ENCODE measurements around the gene ZCCHC24. TPM values are rescaled to one million over a fixed set of nuclear protein-coding genes. Genes with fewer than 3 reads are reported as not detected.

ZCCHC24 gene
- polyA plus RNA-seq, 4 donors: 21.4 to 77.0 (median 25.6) TPM

DNA sequence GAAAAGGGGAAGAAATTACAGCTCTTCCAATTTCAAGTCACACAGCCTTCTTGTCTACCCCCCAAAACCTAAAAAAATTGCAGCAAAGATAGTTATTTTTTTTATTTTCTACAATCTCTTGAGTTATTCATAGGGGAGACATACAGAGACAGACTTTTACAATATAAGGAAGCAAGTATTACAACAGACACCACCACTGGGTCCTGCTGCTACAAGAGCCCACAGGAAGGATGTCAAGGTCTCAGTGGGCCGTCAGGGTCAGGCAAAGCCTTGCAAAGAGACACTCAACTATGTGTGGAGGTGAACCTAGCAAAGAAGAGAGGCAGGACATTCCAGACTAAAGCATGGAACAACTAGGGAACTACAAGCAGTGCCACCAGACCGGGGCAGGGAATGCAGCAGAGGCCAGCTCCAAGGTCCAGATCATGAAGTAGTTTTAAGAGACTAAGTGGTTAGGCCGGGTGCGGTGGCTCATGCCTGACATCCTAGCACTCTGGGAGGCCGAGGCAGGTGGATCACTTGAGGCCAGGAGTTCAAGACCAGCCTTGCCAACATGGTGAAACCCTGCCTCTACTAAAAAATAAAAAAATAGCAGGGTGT lies 28.2 kb upstream of the ZCCHC24 start:
- no peak for DNase-seq (ENCODE audit: low read depth in 4 of 4, low spot score in 3 of 4)

DNA sequence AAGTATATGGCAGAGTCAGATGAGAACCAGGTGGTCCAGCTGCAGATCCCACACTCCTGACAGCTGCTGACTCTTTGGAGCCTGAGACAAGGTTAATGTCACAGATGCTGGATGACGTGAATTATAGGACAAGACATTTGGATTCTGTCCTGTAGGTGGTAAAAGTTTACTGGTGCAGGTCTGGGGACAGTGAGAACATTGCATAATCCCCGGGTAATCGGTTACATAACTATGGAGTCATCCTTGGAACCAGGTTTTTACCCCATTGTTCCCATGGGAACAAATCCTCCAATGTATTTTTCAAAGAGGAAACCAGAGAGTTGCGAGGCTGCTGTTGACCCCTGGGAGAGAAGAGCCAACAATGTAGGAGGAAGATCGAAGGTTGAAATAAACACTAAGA lies 27.5 kb upstream of the ZCCHC24 start:
- DNase-seq (ENCODE audit: low read depth in 4 of 4, low spot score in 3 of 4): no peak

DNA sequence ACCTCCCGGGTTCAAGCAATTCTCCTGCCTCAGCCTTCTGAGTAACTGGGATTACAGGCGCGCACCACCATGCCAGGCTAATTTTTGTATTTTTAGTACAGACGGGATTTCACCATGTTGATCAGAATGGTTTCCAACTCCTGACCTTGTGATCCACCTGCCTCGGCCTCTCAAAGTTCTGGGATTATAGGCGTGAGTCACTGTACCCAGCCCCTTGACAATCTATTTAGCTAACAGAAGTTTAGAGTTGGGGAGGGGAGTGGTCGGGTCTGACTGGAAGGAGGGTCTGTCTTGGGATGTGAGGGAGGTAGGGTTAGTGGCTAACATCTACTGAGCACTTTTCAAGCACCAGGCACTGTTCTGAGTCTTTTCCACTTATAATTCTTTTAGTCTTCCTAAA lies 27.0 kb upstream of the ZCCHC24 start:
- no peak for DNase-seq (ENCODE audit: low read depth in 4 of 4, low spot score in 3 of 4)

DNA sequence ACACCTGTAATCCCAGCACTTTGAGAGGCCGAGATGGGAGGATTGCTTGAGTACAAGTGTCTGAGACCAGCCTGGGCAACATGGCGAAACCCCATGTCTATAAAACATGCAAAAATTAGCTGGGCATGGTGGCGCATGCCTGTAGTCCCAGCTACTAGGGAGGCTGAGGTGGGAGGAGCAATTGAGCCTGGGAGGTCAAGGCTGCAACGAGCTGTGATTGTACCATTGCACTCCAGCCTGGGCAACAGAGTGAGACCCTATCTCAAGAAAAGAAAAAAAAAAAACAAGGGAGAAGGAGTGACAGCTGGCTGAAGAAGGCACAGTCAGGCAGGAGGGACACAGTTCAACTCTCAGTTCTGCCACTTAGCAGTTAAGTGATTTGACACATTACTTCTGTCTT lies 26.4 kb upstream of the ZCCHC24 start:
- no peak for DNase-seq (ENCODE audit: low read depth in 4 of 4, low spot score in 3 of 4)

DNA sequence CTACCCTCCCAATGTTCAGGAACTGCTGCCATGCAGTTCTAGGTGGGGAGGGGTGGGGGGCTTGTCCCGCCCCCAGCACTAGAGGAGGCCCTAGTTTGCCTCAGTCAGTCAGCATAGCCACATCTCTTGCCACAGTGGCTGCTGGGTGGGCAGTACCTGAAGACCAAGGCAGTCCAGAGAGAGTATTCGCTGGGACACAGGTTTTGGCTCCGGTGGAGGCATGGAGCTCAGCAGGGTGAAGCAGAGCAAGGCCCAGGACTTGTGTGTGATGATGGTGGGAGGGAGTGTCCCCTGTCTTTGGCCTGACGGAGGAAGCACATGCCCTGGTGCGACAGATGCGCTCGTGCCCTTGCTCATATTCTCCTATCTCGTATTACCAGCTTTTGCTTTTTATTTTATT lies 24.7 kb upstream of the ZCCHC24 start:
- no peak for DNase-seq (ENCODE audit: low read depth in 4 of 4, low spot score in 3 of 4)

DNA sequence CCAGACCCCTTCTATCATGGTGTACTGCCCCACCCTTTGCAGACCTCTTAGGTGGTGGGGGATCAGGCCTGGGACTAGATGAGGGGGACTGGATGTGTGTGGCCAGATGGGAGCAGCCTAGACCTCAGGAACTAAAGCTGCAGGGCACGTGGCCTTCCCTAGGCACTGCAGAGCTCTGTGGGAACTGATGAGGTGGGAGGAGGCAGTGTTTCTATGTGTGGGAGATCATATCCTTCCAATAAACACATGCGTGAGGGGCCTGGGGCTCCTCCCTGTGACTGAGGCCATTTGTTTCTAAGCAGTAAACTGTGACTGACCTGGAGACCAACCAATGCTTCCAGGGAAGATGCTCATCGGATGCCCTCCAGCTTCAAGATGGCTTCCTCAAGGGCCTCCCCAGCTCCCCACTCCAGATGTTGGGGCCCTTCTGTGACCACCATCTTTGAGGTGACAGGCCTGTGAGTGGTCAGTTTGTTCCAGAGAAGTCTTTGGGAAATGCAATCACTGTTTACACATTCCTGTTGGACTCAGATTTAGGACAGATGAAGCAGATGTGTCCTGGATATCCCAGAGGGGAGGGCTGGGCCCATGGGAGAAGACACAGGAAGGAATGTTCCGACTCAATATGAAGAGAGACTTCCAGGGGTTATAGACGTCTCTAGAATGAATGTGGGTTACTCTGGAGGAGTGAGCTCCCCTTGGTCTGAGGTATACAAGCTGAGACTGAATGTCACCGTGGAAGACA lies 23.6 kb upstream of the ZCCHC24 start:
- no peak for DNase-seq (ENCODE audit: low read depth in 4 of 4, low spot score in 3 of 4)

DNA sequence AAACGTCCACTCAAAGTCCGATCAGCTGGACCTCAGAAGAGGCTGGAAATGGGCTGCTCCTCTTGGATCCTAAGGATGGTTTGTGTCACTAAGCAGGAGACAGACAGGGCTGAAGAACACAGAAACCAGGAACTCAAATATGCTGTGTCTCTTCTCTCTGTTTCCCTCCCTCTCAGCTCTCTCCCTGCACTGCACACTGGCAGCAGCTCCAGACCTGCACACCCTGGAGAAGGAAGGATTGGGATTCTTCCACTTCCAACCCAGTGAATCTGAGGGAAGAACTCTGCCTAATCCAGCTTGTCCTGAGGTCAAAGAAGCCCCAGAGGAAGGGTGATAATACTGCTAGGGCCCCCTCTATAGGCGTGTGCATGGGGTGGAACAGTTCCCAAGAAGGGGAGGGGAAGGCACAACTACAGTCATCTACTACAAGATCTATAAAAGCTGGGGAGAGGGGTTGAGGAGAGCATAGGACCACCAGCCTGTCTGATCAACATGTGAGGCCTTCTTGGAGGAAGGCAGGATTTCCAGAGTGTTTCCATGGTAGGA lies 22.7 kb upstream of the ZCCHC24 start:
- no peak for DNase-seq (ENCODE audit: low read depth in 4 of 4, low spot score in 3 of 4)

DNA sequence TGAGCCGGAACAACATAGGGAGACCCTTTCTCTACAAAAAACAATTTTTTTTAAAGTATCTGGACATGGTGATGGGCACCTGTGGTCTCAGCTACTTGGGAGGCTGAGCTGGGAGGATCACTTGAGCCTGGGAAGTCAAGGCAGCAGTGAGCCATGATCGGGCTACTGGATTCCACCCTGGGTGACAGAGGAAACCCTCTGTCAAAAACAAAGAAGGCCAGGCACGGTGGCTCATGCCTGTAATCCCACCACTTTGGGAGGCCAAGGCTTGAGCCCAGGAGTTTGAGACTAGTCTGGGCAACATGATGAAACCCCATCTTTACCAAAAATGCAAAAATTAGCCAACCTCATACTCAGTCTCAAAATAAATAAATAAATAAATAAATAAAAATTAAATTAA lies 19.9 kb upstream of the ZCCHC24 start:
- DNase-seq (ENCODE audit: low read depth in 4 of 4, low spot score in 3 of 4): no peak

DNA sequence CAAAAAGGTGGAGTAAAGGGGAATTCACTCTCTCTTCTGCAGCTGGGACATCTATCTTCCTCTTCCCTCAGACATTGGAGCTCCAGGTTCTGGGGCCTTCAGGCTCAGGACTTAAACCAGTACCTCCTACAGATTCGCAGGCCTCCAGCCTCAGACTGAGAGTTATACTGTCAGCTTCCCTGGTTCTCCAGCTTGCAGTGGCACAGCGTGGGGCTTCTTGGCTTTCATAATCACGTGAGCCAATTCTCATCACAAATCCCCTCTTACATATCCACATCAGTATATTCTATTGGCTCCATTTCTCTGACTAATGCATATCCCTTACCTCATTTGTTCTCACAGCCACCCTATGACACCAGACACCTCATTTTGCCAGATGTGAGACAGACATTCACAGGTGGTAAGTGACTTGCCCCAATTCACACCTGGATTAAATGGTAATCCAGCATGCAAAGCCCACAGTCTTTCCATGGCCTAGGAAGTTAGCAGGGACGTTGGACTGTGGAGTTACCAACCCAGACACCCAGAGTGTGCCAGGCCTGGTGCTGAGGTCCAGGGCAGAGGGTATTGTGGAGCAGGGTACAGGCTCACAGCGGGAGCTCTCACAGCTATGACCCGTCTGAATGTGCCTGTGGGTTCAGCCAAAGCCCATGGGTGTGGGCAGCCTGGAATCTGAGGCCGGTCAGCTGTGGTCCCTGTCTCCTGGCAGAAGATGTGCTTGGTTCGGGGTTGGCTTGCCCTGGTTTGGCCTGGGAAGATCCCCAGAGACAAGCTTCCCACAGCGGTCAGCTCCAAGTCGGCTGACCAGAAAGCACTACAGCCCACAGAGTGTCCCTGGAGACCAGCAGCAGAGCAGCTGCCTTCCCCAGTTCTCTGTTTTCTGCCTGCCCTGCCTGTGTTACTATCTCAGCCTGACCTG lies 18.4 kb upstream of the ZCCHC24 start:
- no peak for DNase-seq (ENCODE audit: low read depth in 4 of 4, low spot score in 3 of 4)

DNA sequence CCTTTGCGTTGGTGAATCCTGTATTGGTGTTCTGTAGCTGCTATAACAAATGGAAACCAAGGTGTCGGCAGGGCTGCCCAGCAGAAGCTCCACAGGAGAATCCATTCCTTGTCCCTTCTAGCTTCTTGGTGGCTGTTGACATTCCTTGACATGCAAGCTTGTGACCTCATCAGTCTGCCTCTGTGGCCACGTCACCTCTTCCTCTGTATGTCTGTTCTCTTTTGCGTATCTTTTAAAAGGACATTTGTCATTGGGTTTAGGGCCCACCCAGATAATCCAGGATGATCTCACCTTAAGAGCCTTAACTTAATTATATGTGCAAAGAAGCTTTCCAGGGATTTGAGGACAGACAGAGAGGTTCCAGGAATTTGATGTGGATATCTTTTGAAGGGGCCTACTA lies 15.3 kb upstream of the ZCCHC24 start:
- DNase-seq (ENCODE audit: low read depth in 4 of 4, low spot score in 3 of 4): no peak

DNA sequence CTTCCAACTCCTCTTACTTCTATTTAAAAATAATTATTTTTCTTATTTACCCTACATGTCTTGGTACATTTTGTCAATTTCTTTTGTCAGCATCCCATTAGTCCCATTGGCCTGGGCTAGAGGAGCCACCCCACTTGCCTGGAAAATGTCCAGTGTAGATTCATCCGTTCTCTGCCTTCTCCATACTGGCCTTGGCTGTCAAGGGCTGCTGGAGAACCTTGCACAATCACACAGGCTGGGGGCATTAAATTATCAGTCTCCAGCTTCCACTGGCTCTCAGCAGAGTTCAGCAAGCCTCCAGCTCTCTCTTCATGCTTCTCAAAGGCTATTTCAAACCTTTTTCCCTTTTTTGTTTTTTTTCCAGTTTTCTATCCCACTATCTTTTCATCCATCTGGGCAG lies 13.8 kb upstream of the ZCCHC24 start:
- DNase-seq (ENCODE audit: low read depth in 4 of 4, low spot score in 3 of 4): no peak

DNA sequence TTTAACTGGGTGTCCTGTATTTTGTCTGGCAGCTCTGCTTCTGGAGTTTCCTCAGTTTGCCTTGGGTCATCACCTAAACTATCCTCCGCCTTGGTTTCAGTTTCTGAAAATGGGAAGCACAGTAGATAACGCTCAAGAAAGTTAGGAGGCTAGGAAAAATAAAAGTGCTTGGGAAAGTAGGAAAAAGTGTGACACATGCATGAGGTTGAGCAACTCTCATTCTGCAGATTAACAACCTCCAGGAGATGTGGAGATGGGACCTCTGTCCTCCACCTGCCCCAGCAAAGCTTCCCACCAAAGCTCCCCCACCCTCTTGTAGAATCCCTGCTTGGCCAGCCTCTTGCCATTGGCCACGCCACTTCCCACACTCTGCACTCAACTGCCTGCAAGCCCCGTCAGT lies 13.1 kb upstream of the ZCCHC24 start:
- DNase-seq (ENCODE audit: low read depth in 4 of 4, low spot score in 3 of 4): no peak

DNA sequence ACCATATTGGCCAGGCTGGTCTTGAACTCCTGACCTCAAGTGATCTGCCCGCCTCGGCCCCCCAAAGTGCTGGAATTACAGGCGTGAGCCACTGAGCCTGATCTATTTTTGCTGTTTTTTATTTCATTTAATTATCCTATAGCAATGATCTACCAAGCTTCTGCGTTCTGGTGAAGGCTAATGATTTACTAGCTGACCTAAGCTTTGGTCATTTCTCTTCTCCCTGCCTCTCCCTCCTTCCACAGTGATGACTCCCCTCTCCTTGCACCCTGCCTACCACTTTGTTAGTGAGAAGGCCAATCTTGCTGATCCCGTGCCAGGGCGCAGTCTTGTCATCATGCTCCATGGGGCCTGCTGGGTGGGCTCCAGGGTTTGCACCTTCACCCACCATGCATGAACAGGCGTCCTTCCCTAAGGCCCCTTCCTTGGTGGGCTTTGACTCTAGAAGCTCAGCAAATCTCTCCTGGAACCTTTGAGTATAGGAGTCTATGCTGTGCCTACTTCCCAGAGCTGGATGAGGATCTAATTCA lies 11.9 kb upstream of the ZCCHC24 start:
- no peak for DNase-seq (ENCODE audit: low read depth in 4 of 4, low spot score in 3 of 4)

DNA sequence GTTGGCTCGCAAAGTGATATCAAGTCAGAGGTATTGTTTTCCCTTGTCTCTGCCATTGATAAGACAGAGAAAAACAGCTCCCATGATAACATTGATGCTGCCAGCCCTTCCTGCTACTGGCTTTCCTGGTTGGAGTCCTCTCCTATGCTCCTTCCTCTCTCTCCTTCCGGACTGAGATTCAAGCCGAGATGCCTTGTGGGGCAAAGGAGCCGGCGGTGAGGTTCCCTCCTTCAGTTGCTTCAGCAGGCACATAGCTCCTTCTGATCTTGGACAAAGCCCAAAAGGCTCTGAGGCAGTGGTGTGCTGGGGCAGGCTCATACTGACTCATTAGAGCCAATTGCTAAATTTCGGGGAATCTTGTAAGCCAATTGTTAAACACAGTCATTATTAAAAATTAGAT lies 8.8 kb upstream of the ZCCHC24 start:
- no peak for DNase-seq (ENCODE audit: low read depth in 4 of 4, low spot score in 3 of 4)

DNA sequence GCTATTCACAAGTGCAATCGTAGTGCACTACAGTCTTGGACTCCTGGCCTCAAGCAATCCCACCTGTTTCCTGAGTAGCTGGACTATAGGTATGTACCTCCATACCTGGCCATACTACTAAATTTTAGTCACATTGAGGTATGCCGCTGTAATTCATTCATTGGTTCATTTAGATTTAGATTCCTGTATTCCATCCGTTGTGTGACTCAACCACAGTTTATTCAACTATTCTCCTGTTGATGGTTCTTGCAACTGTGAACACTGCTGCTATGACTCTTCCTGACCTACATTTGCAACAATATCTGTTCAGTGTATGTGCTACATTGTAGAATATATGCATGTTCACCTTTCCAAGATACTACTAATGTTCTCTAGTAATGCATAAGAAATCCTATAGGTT lies 8.0 kb upstream of the ZCCHC24 start:
- DNase-seq (ENCODE audit: low read depth in 4 of 4, low spot score in 3 of 4): no peak

DNA sequence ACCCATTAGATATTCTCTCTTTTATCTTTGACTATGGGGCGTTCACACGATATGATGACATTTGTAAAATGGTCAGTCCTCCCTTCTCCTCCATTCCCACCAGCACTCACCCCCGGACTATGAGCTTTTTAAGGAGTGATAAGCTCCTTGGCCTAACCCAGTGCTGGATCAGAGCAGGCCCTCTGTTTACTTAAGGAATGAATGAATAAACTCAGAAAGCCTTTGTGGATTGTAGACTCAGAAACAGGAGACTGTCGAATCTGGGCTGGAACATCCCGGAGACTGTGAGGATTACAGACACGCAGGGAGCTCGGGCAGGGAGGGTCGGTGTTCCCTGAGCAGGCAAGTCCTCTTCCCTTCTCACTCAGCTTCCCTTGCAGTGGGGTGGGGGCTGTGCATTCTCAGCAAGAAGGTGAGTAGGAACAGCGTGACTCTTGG lies 6.8 kb upstream of the ZCCHC24 start:
- DNase-seq (ENCODE audit: low read depth in 4 of 4, low spot score in 3 of 4): no peak

DNA sequence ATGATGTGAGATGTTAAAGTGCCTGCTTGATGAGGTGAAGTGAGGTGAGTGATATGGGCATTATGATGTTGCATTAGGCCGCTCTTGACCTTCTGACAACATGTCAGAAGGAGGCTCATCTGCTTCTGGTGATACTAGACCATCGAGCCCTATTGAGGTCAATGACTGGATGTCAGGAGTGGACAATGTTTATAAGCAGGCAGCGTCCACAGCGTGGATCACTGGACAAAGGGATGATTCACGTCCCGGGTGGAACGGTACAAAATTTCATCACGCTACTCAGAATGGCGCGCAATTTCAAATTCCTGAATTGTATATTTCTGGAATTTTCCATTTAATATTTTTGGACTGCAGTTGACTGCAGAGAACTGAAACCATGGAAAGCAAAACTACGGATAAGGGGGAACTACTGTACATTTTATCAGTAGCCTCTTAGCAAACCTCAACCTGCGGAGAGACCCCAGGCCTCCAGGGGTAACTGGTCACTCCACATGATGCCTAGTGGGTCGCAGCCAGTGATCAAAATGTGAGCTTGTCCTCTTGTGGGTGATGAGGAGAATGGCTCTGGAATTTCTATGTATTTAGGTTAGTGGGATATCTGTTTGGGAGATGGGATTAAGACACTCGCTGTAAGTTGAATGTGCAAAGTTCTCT lies 5.7 kb upstream of the ZCCHC24 start:
- DNase-seq (ENCODE audit: low read depth in 4 of 4, low spot score in 3 of 4): no peak

DNA sequence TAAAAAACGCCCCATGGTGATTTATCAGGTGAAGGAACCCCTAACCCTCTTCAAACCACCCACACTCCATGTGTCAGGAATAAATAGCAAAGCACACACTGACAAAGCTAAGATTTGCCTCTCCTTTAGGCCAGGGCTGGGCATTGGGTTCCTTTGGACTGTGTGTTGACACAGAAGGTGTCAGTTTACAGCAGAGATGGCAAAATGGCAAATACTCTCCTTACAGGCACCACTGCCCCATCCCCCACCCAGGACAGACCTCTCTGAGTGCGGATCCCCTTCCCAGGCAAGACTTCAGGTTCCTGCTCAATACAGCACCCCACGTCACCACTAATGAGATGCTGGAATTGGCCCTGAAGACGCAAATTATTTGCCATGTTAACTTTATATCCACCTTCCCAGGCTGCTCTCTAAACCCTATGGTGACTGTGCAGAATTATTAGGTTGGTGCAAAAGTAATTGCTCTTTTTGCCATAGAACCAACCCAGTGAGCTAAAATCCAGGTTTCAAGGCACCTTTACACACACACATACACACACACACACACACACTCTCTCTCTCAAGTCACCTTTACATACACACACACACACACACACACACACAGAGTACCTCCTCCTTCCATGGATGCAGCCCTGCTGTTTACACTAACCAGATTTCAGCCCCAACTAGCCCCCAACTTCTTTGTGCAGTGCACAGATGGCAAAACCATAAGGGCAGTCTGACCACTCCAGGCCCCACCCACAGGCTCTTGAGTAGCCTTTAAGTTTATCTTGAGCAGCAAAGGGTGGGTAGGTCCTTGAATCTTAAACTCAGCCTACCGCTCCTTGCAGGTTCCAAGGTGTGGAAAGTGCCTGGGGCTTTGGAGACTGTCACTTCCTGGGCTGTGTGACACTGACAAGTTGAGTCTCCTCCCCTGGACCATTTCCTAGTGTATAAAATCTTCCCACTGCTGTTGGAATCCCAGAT lies 4.0 kb upstream of the ZCCHC24 start:
- no peak for DNase-seq (ENCODE audit: low read depth in 4 of 4, low spot score in 3 of 4)

DNA sequence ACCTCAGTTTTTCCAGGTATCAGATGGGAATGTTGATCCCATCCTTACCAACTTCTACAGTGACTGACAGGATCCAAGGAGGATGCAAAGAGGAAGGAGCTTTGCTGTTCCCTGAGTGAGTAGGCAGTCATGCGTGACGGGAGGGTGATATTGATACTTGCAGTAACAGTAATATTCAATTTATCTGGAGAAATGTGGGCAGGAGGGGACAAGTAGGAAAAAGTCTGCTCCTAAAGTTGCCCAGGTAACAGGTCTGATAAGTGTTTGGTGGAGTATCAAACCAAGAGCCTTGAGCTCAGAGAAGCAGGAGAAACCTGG lies 3.3 kb upstream of the ZCCHC24 start:
- DNase-seq (ENCODE audit: low read depth in 4 of 4, low spot score in 3 of 4): no peak
